ENCODE results near the gene LAMP1. TPM values are rescaled to one million over a fixed set of nuclear protein-coding genes. Genes with fewer than 3 reads are reported as not detected.

Gene LAMP1
- total RNA-seq, 4 donors from 2014 or later, result 99.7 to 168 (median 133) TPM

- WGBS, result 77% methylated on average over 6 of the region's 6 CpGs
- Histone ChIP-seq H3K27me3 (no peaks in the 10 kb centered on the region), H3K4me1 (peaks cover 0 to 5% (median 2%) of the 10 kb centered on the region in 4 donors), H3K27ac (replicated peaks in 1 of 4) (no peak overlapping the region), H3K36me3 (peaks cover 0 to 13% (median 0%) of the 10 kb centered on the region in 4 donors), H3K9me3 (no peaks in the 10 kb centered on the region), H3K4me3 (no peak overlapping the region)
- no peak for DNase-seq (ENCODE audit: extremely low spot score)
- TF ChIP-seq CTCF (IDR thresholded peaks at IDR 0.05) (no peak), EP300 (IDR thresholded peaks at IDR 0.05) (no peak), POLR2AphosphoS5 (IDR thresholded peaks at IDR 0.05) (no peak), POLR2A (IDR thresholded peaks at IDR 0.05; ENCODE audit: low read depth) (no peak)
- intact Hi-C loops (cut with DNase I), result no loop called here
These were observed 23.7 kb upstream of the LAMP1 start for GRCh38 chr13:113273321-113273720.

GRCh38 chr13:113273851-113274590 lies 23.0 kb upstream of the LAMP1 start:
- peaks cover 0 to 5% (median 2%) of the 10 kb centered on the region in 4 donors for H3K4me1 ChIP-seq
- DNase-seq (ENCODE audit: extremely low spot score), result no peak
- peaks cover 0 to 8% (median 0%) of the 10 kb centered on the region in 4 donors for H3K36me3 ChIP-seq
- H3K9me3 ChIP-seq, result no peaks in the 10 kb centered on the region
- intact Hi-C loops (cut with DNase I), result no loop called here
- no peak overlapping the region for H3K4me3 ChIP-seq
- 57% methylated on average over 13 of the region's 15 CpGs for WGBS
- TF ChIP-seq EP300 (IDR thresholded peaks at IDR 0.05) (no peak), CTCF (IDR thresholded peaks at IDR 0.05) (no peak), POLR2A (IDR thresholded peaks at IDR 0.05; ENCODE audit: low read depth) (no peak), POLR2AphosphoS5 (IDR thresholded peaks at IDR 0.05) (no peak)
- no peaks in the 10 kb centered on the region for H3K27me3 ChIP-seq
- H3K27ac ChIP-seq (replicated peaks in 1 of 4), result no peak overlapping the region

- TF ChIP-seq POLR2A (IDR thresholded peaks at IDR 0.05; ENCODE audit: low read depth) (no peak), CTCF (IDR thresholded peaks at IDR 0.05) (no peak), EP300 (IDR thresholded peaks at IDR 0.05) (no peak), POLR2AphosphoS5 (IDR thresholded peaks at IDR 0.05) (no peak)
- Histone ChIP-seq H3K36me3 (peaks cover 0 to 5% (median 0%) of the 10 kb centered on the region in 4 donors), H3K4me3 (no peak overlapping the region), H3K4me1 (peaks cover 0 to 5% (median 2%) of the 10 kb centered on the region in 4 donors), H3K9me3 (no peaks in the 10 kb centered on the region), H3K27ac (replicated peaks in 1 of 4) (no peak overlapping the region), H3K27me3 (peaks cover 0 to 4% (median 0%) of the 10 kb centered on the region in 4 donors)
- intact Hi-C loops (cut with DNase I), result no loop called here
- no peak for DNase-seq (ENCODE audit: extremely low spot score)
- WGBS, result 80% methylated on average over 3 of the region's 3 CpGs
These were observed 22.3 kb upstream of the LAMP1 start for GRCh38 chr13:113274721-113275120.

GRCh38 chr13:113275387-113275786 lies 21.7 kb upstream of the LAMP1 start:
- Histone ChIP-seq H3K4me1 (peaks cover 0 to 5% (median 2%) of the 10 kb centered on the region in 4 donors), H3K27me3 (peaks cover 0 to 4% (median 0%) of the 10 kb centered on the region in 4 donors), H3K4me3 (no peak overlapping the region), H3K9me3 (no peaks in the 10 kb centered on the region), H3K36me3 (peaks cover 0 to 5% (median 0%) of the 10 kb centered on the region in 4 donors), H3K27ac (replicated peaks in 1 of 4) (no peak overlapping the region)
- intact Hi-C loops (cut with DNase I), result no loop called here
- DNase-seq (ENCODE audit: extremely low spot score), result no peak
- WGBS, result 11% methylated on average over 3 of the region's 3 CpGs
- TF ChIP-seq CTCF (IDR thresholded peaks at IDR 0.05) (peak; percentile 44 to 61 (median 53)), EP300 (IDR thresholded peaks at IDR 0.05) (no peak)
